Ascending aorta (tissue), 2 donors: Measurements from ENCODE around the gene EFNA4. TPM values are rescaled to one million over a fixed set of nuclear protein-coding genes. Genes with fewer than 3 reads are reported as not detected.
A peak's percentile ranks its signal among the peaks of the same experiment; 100 is the strongest.

Experiments
- DNase-seq, 2 donors: peaks; one replicate each; pipeline ENCODE4 v3.0.0-alpha.2; 2019; ENCODE audit warnings: low spot score in 2 of 2
- H3K27ac ChIP-seq, 2 donors: fragments of 200-600 bp; sonication (generic); one replicate each; pipeline ENCODE4 v1.5.1; 2016 to 2017; ENCODE audit warnings: mild to moderate bottlenecking in 1 of 2
- H3K27me3 ChIP-seq: fragments of 200-600 bp; sonication (generic); one replicate; pipeline ENCODE4 v1.5.1; 2017
- H3K36me3 ChIP-seq, 2 donors: fragments of 200-600 bp; sonication (generic); one replicate each; pipeline ENCODE4 v1.5.1; 2016
- H3K4me1 ChIP-seq, 2 donors: fragments of 200-600 bp; sonication (generic); one replicate each; pipeline ENCODE4 v1.5.1; 2016 to 2017; ENCODE audit warnings: mild to moderate bottlenecking in 1 of 2
- H3K4me3 ChIP-seq, 2 donors: fragments of 200-600 bp; sonication (generic); one replicate each; pipeline ENCODE4 v1.5.1; 2016 to 2017; ENCODE audit warnings: mild to moderate bottlenecking in 1 of 2
- H3K9me3 ChIP-seq, 2 donors: fragments of 200-600 bp; sonication (generic); one replicate each; pipeline ENCODE4 v1.5.1; 2016
- intact Hi-C: fragments of 100-400 bp; cut with DNase I; formaldehyde crosslinking; loops from one replicate; pipeline ENCODE4 v1.15.1; 2023
- total RNA-seq: library from RNA; depleted of rRNA; stranded (reverse); fragments of >200 nt; gene quantifications from one replicate; pipeline ENCODE4 v1.1.0, GENCODE V29; 2016
- TF ChIP-seq, protein P1 (sequence below), 3 experiments: fragments of 200-600 bp in 2 of 3; fragments of 450-650 bp in 1 of 3; sonication (generic) in 2 of 3; IDR thresholded peaks; one replicate each; pipeline ENCODE4 v1.5.1; 2016 to 2019; ENCODE audit warnings: antibody characterized with exemption in 3 of 3, mild to moderate bottlenecking in 1 of 3, moderate library complexity in 1 of 3

The EFNA4 gene
- total RNA-seq, 1 donor from 2014 or later, result 11.2 TPM

DNA sequence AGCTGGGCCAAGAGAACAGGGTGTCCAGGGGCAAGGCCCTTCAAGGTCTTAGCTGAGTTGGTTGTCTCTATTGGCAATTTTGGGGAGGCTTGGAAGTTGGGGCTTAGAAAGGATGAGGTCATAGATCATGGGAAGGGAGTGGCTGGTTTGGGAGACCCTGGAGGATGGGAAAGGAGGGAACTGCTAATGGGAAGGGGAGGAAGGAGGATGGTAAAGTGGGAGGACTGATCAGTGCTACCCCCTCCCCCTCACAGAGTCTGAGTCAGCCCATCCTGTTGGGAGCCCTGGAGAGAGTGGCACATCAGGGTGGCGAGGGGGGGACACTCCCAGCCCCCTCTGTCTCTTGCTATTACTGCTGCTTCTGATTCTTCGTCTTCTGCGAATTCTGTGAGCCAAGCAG is 5.1 kb downstream of the EFNA4 start:
- DNase-seq, result no peak
- Histone ChIP-seq H3K4me1 (peaks cover 0 to 13% of the 10 kb centered on the region in 2 donors), H3K9me3 (no peaks in the 10 kb centered on the region), H3K36me3 (no peaks in the 10 kb centered on the region), H3K27ac (no peak overlapping the region), H3K4me3 (no peak overlapping the region), H3K27me3 (no peaks in the 10 kb centered on the region)
- TF ChIP-seq, protein P1, sequence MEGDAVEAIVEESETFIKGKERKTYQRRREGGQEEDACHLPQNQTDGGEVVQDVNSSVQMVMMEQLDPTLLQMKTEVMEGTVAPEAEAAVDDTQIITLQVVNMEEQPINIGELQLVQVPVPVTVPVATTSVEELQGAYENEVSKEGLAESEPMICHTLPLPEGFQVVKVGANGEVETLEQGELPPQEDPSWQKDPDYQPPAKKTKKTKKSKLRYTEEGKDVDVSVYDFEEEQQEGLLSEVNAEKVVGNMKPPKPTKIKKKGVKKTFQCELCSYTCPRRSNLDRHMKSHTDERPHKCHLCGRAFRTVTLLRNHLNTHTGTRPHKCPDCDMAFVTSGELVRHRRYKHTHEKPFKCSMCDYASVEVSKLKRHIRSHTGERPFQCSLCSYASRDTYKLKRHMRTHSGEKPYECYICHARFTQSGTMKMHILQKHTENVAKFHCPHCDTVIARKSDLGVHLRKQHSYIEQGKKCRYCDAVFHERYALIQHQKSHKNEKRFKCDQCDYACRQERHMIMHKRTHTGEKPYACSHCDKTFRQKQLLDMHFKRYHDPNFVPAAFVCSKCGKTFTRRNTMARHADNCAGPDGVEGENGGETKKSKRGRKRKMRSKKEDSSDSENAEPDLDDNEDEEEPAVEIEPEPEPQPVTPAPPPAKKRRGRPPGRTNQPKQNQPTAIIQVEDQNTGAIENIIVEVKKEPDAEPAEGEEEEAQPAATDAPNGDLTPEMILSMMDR (IDR thresholded peaks at IDR 0.05), result no peak
- intact Hi-C loops, result no loop called here

DNA sequence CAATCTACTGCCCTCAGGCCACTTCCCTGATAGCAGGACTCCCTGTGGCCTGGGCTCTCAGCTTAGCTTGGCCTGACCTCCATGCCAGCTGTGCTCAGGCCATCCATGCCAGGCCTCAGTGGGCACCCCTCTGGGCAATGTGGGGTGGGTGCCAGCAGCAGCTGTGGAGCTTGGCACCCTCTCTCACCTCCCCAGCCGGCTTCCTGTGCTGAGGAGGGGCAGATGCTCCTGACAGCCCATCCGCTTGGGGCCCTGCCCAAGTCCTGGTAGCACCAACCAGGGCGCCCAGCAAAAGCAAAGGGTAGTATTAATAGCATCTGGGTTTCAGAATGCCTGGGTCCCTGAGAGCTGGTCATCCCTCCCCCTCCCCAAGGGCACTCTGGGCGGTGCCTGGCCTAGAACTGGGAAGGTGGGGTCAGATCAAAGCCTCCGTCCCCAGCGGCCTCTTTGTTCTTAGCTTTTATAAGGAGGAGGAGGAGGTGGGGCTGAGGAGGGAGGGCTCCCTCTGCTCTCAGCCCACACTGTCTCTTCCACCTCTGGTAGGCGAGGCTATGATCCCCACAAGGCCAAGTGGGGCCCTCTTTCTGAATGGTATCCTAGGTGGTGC is 6.1 kb downstream of the EFNA4 start:
- Histone ChIP-seq H3K4me1 (peaks cover 0 to 13% of the 10 kb centered on the region in 2 donors), H3K36me3 (no peaks in the 10 kb centered on the region), H3K4me3 (no peak overlapping the region), H3K27me3 (no peaks in the 10 kb centered on the region), H3K27ac (no peak overlapping the region), H3K9me3 (no peaks in the 10 kb centered on the region)
- intact Hi-C loops, result no loop called here
- DNase-seq, result no peak
- TF ChIP-seq, protein P1 (IDR thresholded peaks at IDR 0.05), result no peak

DNA sequence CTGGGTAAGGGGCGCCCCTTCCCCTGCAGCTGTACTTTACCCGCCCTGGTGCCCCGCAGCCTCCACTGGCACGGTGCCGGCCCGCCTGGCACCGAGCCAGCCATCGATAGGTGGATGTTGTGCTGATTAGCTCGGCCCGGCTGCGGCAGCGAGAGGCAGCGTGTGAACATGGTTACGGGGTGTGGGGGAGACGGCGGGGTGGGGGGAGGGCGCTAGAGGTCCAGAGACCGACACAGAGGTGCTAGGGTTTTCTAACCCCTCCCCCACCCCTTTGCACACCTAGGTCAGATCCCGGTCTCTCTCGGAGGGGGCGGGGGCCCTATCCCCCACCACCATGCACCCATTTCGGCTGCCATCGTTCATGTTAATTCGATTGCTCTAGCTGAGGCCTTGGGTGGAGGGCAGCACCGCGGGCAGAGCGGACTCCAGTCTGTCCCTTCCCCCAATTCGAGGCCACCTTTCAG is 6.7 kb downstream of the EFNA4 start:
- Histone ChIP-seq H3K4me3 (peak overlapping the region; percentile 46 to 65), H3K4me1 (peaks cover 0 to 13% of the 10 kb centered on the region in 2 donors), H3K9me3 (no peaks in the 10 kb centered on the region), H3K36me3 (no peaks in the 10 kb centered on the region), H3K27me3 (no peaks in the 10 kb centered on the region), H3K27ac (no peak overlapping the region)
- intact Hi-C loops, result no loop called here
- TF ChIP-seq, protein P1 (IDR thresholded peaks at IDR 0.05), result no peak
- DNase-seq, result no peak

DNA sequence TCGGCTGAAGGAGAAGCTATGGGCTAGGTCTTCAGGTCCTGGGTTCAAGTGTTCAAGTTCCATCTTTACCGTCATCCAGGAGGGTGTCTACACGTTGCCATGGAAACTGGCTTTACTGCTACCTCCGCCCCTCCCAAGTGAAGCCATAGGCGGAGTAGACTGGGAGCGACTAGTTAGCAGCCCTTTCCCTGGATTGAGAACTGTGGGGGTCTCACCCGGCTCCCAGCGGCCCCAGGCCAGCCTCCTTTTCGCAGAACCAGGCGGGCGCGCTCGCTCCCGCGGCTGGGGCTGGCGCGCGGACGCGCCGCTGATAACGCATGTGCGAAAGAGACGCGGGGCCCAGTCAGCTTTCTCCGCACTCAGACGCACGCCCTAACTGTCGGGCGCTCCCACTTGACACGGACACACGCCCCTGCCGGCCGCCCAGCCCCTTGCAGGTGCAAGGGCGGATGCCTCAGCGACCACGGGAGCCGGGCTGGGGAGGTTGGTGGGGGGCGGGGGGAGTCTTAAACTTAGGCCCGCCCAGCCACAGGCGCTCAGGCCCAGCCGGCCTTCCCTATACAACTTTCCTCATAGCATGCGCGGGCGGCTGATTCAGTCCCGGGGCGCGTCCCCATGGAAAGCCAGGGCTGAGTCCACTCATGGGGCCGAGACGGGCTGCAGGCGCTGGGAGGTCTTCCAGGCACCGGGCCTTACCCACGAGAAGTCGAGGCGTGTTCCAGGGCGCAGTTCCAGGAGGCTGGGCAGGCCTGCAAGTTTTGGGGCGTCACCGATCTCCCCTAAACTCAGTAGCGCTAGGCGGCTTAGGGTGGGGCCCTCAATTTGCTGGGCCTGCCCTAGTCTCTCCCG is 7.4 kb downstream of the EFNA4 start:
- Histone ChIP-seq H3K9me3 (no peaks in the 10 kb centered on the region), H3K27me3 (no peaks in the 10 kb centered on the region), H3K27ac (peak overlapping the region; percentile 9 to 33), H3K36me3 (no peaks in the 10 kb centered on the region), H3K4me1 (peaks cover 0 to 13% of the 10 kb centered on the region in 2 donors), H3K4me3 (peak overlapping the region; percentile 46 to 65)
- intact Hi-C loops, result no loop called here
- DNase-seq, result peak in 1 of 2 donors; percentile 88
- TF ChIP-seq, protein P1 (IDR thresholded peaks at IDR 0.05), result peak; percentile 21 to 52 (median 38)

DNA sequence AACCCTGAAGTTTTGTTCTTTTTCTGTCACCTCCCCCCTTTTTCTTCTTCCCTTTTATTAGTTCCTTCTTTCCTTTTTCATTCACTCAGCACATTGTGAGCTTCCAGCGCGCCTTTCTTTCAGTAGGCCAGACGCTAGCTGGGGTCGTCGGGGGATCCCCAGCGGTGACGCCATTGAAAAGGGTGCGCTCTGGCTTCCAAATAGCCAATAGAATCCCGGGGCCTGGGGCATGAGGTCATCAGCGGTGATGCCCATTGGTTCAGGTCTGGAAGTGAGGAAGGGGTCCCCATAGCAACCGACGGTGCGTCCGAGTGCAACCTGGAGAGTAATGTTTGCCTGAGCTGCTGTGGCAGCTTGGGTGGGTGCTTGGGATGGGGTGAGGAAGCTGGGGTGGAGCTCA is 8.2 kb downstream of the EFNA4 start:
- Histone ChIP-seq H3K4me1 (peaks cover 0 to 13% of the 10 kb centered on the region in 2 donors), H3K9me3 (no peaks in the 10 kb centered on the region), H3K27ac (no peak overlapping the region), H3K27me3 (no peaks in the 10 kb centered on the region), H3K4me3 (peak overlapping the region in 1 of 2 donors; percentile 65), H3K36me3 (no peaks in the 10 kb centered on the region)
- DNase-seq, result no peak
- TF ChIP-seq, protein P1 (IDR thresholded peaks at IDR 0.05), result no peak
- intact Hi-C loops, result no loop called here
